DMS153 treated with DMSO at 0.1 percent for 48 hours (cell line): ENCODE data around the gene PRCD.

Experiments used
- DNase-seq: peaks from one replicate; lab custom pipeline; 2025; ENCODE audit not compliant: unreplicated experiment; lab: John Stamatoyannopoulos, UW

PRCD gene

DNA sequence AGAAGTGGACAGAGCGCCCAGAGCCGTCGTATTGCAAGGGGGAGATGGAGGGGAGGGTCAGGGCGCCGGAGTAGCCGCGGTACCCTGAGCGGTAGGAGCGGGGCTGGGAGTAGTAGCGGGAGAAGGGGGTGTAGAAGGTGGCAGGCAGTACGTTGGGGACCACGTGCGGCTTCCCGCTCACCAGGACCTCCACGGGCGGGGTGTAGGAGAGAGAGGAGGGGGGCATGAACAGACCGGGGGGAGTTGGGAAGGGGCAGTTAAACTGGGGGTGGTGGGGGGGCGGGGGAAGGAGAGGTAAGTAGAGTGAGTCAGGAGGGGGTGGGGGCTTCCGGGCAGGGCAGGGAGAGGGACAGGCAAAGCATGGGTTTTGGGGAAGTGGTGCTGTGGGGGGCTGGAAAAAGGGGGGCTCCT lies 29.0 kb downstream of the PRCD start:
- no peak for DNase-seq

DNA sequence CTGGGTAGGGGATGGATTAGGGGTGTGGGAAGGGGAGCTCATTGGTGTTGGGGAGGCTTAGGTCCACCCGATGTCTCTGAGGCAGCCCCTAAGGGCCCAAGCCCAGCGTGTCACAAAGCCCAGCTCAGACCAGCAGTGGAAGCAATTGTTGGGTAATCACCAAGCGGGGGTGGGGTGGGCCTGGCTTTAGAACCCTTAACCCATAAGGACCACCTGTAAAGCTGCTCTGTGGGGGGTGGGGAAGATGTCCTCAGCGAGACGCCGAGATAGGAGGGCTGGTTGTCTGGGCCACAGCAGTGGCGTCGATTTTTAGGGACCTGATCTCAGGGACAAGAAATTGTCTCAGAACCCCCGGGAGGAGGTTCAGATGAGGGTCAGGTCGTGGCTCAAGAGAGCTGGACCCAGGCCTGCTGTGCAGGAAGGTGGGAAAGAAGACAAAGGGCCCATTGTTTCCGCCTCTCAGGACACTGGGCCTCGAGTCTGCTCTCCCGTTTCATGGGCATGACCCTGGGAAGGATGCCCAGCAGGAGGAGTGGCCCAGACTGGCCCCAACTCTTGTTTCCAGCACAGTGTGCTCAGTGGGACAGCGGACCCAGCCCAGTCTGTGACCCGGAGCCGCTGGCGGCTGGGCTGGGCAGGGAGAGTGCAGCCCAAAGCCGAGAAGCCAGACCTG lies 29.9 kb downstream of the PRCD start:
- no peak for DNase-seq

GRCh38 chr17:76570457-76570856 lies 30.6 kb downstream of the PRCD start:
- no peak for DNase-seq

DNA sequence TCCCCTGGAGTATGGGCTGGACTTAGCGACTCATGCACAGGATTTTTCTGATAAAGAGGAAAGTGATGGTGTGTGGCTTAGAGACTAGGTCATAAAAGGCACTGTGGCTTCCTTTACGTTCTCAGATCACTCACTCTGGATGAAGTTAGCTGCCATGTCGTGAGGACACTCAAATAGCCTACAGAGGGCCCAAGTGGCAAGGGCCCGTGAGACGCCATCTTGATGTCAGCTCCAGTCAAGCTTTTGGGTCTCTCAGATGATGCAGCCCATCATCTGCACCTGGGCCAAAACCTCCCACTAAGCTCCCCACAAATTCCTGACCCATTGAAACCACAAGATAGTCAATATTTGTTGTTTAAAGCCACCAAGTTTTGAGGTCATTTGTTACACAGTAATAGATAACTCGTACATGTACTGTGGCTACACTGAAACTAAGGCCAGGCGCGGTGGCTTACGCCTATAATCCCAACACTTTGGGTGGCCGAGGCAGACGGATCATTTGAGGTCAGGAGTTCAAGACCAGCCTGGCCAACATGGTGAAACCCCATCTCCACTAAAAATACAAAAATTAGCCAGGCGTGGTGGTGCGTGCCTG lies 31.1 kb downstream of the PRCD start:
- no peak for DNase-seq

DNA sequence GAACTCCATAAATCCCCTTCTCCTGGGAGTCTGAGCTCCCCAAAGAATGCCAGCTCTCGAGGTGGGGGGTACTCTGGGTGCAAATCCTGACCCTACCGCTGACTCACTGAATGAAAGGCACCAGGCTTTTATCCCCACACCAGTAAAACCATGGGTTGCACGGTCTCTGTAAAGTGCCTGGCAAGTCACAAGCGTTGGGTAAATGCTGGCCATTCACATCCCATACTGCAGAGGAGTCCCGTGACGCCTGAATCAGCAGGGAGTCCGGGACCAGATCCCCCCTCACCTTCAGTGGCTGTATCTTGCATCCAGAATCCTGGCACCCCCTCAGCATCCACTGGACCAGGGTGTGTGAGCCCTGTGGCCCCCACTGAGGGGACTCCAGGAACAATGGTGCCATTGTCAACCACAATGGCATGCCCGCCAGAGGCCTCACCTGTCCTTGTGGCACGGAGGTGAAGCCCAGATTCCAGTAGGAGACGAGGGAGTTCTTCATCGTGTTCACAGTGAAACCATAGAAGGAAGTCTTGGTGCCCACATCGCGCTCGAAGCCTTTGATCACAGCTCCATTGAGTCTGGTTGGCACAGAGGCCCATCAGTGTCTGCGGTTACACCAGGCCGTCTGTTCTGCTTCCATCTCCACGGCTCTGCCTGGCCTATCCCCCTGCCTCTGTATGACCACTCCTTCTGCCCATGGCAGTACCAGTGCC lies 32.5 kb downstream of the PRCD start:
- DNase-seq, result no peak

GRCh38 chr17:76573096-76573495 lies 33.3 kb downstream of the PRCD start:
- no peak for DNase-seq

DNA sequence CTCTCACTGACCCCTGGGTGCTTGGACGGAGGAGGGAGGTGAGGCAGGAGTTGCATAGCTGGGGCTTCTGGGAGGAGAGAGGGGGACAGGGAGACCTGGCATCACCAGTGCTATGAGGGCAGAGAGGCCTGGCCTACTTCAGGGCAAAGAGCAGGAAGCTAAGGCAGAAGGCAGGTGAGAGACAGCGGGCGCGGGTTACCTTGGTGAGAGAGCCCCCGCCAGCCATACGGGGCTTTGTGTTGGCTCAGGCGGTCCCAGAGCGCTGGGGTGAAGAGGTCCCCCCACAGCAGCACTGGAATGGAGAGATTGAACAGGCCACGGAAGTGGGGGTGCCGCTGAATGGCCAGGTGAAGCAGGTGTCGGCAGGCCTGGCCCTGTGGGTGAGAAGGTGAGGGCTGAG lies 34.3 kb downstream of the PRCD start:
- no peak for DNase-seq

DNA sequence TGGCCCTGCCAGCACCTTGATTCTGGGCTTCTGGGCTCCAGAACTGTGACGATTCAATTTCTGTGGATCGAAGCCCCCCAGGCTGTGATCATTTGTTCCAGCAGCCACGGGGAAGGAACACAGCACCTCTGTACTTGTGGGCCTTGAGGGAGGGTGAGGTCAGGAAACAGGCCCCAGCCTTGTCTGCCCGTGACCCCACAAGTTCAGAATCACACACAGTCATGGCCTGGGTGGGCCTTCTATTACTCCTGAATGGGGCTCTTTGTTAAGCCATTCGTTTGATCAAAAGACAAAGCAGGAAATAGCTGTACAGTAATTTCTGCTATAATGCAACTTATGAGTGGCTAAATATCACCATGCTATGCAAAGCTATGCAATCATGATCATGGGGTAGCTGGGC lies 35.7 kb downstream of the PRCD start:
- no peak for DNase-seq

GRCh38 chr17:76576189-76576588 lies 36.3 kb downstream of the PRCD start:
- no peak for DNase-seq

GRCh38 chr17:76577876-76578275 lies 38.0 kb downstream of the PRCD start:
- DNase-seq, result no peak

DNA sequence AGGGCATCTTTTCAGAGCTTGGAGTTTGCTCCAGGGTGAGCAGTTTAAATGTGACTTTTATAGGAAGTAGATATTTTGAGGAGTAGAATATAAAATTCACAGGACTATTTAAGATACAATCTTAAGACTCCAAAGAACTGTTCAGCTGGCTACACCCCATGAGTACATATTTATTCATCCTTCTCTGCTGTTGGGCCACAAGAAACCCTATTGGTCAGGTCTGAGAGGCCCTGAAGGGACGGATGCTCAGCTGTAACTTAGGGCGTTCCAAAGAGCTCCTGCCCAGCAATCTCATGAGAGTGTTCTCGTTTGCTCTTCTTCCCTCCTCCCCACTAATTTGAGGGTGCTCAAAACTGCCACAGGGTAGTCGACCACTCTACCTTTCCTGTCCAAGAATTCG lies 38.5 kb downstream of the PRCD start:
- no peak for DNase-seq

DNA sequence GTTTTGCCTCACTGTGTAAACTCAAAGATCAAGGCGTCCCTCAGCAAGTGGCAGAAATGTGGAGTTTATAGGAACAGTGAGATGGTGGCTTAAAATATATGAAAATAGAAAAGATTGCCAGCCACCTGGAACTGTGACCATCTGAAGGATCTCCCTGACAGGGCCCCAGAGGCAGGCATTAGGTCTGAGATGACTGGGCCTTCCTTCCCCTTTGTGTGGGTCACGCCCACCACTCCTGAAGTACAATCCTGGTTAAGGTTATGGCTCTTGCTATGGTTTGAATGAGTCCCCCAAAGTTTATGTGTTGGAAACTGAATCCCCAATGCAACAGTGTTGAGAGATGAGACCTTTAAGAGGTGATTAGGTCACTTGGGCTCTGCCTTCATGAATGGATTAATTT lies 39.4 kb downstream of the PRCD start:
- no peak for DNase-seq

GRCh38 chr17:76581515-76581914 lies 41.7 kb downstream of the PRCD start:
- DNase-seq, result no peak

- no peak for DNase-seq
Measured at GRCh38 chr17:76582660-76583059, 42.8 kb downstream of the PRCD start.

- DNase-seq, result no peak
Measured at GRCh38 chr17:76584427-76585032, 44.7 kb downstream of the PRCD start.

- DNase-seq, result no peak
Measured at GRCh38 chr17:76585033-76585648, 45.3 kb downstream of the PRCD start.

- peak; percentile 43 for DNase-seq
Measured at GRCh38 chr17:76585649-76586593, 46.1 kb downstream of the PRCD start, which contains the start of gene ST6GALNAC2. Gene ST6GALNAC2 (minus strand): TSS chr17:76585860. CDS start chr17:76585808, 52 bp downstream.

GRCh38 chr17:76586741-76587487 lies 47.1 kb downstream of the PRCD start:
- DNase-seq, result peak; percentile 78

DNA sequence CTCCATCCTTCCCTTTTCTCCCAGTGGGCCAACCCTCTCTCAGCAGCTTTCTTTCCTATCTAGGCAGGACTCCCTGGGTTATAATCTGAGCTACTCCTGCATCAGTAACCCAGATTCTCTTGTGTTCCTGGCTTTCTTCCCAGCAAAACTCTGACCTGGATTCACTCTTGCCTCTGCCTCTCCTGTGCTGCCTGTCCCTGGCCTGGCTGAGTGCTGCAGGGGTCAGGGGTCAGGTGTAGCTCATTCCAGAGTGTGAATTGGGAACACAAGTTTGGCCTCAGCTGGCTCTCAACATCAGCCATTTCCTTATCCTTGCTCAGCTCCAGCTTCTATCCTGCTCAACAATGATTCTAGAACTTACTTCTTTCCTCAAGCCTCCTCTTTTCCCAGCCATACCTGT lies 48.3 kb downstream of the PRCD start:
- no peak for DNase-seq

DNA sequence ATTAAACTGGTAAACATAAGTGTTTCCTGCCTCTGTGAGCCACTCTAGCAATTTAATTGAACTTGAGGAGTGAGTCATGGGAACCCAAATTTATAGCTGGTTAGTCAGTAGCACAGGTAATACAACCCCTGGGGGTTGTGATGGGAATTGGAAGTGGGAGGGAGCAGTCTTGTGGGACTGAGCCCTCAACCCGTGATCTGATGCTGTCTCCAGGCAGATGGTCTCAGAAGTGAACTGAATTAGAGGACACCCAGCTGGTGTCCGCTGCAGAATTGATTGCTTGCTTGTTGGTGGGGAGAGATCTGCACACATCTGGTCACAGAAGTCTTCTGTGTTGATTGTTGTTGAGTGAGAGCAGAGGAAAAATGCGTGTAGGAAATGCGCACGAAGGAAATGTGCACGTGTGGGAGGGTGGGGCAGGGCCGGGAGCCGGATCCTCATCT lies 53.6 kb downstream of the PRCD start:
- peak; percentile 50 for DNase-seq
